ENCODE data around the gene TMEM30B. TPM values are rescaled to one million over a fixed set of nuclear protein-coding genes. Genes with fewer than 3 reads are reported as not detected.
"Not testable (repeated sequence)": the region's sequence is repeated elsewhere in the genome, so short reads cannot be mapped to it uniquely, and the experiment has no call there.

The TMEM30B gene
- total and polyA plus RNA-seq, 12 donors, result 1.3 to 6.0 (median 3.4) TPM

- intact Hi-C loops (cut with DNase I), result no loop called here
- H3K27ac ChIP-seq, result peak overlapping the region in 3 of 5 donors; percentile 28 to 78 (median 49)
Observed at GRCh38 chr14:61320806-61321384, 39.8 kb upstream of the TMEM30B start.

GRCh38 chr14:61320170-61320569 is 39.0 kb upstream of the TMEM30B start:
- WGBS, 4 donors, result 82 to 94% (median 91%) methylated on average over 15 to 16 of the region's 16 CpGs

More at GRCh38 chr14:61320806-61321384, 39.8 kb upstream of the TMEM30B start:
- Histone ChIP-seq H3K36me3 (replicated peaks in 1 of 2) (no peaks in the 10 kb centered on the region), H3K4me1 (replicated peaks in 1 of 2) (peaks cover 6% of the 10 kb centered on the region in 2 donors), H3K27me3 (no peaks in the 10 kb centered on the region), H3K4me3 (peak overlapping the region in 3 of 4 donors; percentile 11 to 82 (median 27)), H3K9me3 (replicated peaks in 1 of 3) (no peaks in the 10 kb centered on the region)
- no peak for TF ChIP-seq POLR2A (IDR thresholded peaks at IDR 0.05)
- TF ChIP-seq CTCF (IDR thresholded peaks at IDR 0.05), result no peak
- 27 to 65% (median 35%) methylated on average over 11 to 29 of the region's 29 CpGs for WGBS, 4 donors
- DNase-seq, result peak in 2 of 7 donors; percentile 9 to 27

GRCh38 chr14:61319706-61320105 is 38.6 kb upstream of the TMEM30B start:
- 78 to 87% (median 81%) methylated on average over 6 of the region's 6 CpGs for WGBS, 4 donors
- Histone ChIP-seq H3K4me1 (replicated peaks in 1 of 2) (peaks cover 6% of the 10 kb centered on the region in 2 donors), H3K27ac (no peak overlapping the region), H3K9me3 (replicated peaks in 1 of 3) (no peaks in the 10 kb centered on the region), H3K4me3 (no peak overlapping the region), H3K27me3 (no peaks in the 10 kb centered on the region), H3K36me3 (replicated peaks in 1 of 2) (no peaks in the 10 kb centered on the region)
- intact Hi-C loops (cut with DNase I), result no loop called here
- TF ChIP-seq POLR2A (IDR thresholded peaks at IDR 0.05), result no peak
- TF ChIP-seq CTCF (IDR thresholded peaks at IDR 0.05), result no peak
- DNase-seq, result no peak

More at GRCh38 chr14:61320170-61320569, 39.0 kb upstream of the TMEM30B start:
- H3K9me3 ChIP-seq (replicated peaks in 1 of 3); H3K36me3 ChIP-seq (replicated peaks in 1 of 2); H3K27me3 ChIP-seq; H3K27ac ChIP-seq; DNase-seq; intact Hi-C loops (cut with DNase I); H3K4me3 ChIP-seq; H3K4me1 ChIP-seq (replicated peaks in 1 of 2): not testable (repeated sequence)

GRCh38 chr14:61319086-61319485 is 37.9 kb upstream of the TMEM30B start:
- no peaks in the 10 kb centered on the region for H3K27me3 ChIP-seq
- H3K4me3 ChIP-seq, result no peak overlapping the region
- H3K9me3 ChIP-seq (replicated peaks in 1 of 3), result no peaks in the 10 kb centered on the region
- H3K4me1 ChIP-seq (replicated peaks in 1 of 2), result peaks cover 6% of the 10 kb centered on the region in 2 donors
- WGBS, 4 donors, result 73 to 91% (median 87%) methylated on average over 3 of the region's 3 CpGs
- no peak overlapping the region for H3K27ac ChIP-seq
- no peak for TF ChIP-seq CTCF (IDR thresholded peaks at IDR 0.05)
- TF ChIP-seq POLR2A (IDR thresholded peaks at IDR 0.05), result no peak
- no peaks in the 10 kb centered on the region for H3K36me3 ChIP-seq (replicated peaks in 1 of 2)
- no peak for DNase-seq
- intact Hi-C loops (cut with DNase I), result no loop called here

GRCh38 chr14:61315313-61315712 is 34.2 kb upstream of the TMEM30B start:
- TF ChIP-seq POLR2A (IDR thresholded peaks at IDR 0.05) (no peak), CTCF (IDR thresholded peaks at IDR 0.05) (no peak)

GRCh38 chr14:61308701-61309100 is 27.6 kb upstream of the TMEM30B start:
- H3K27ac ChIP-seq; H3K27me3 ChIP-seq; H3K4me3 ChIP-seq; DNase-seq; H3K36me3 ChIP-seq (replicated peaks in 1 of 2); intact Hi-C loops (cut with DNase I); H3K4me1 ChIP-seq (replicated peaks in 1 of 2): not testable (repeated sequence)
- 88 to 94% (median 91%) methylated on average over 4 of the region's 4 CpGs for WGBS, 4 donors
- H3K9me3 ChIP-seq (replicated peaks in 1 of 3), result peaks cover 0 to 10% (median 0%) of the 10 kb centered on the region in 3 donors

More at GRCh38 chr14:61315313-61315712, 34.2 kb upstream of the TMEM30B start:
- Histone ChIP-seq H3K27me3 (no peaks in the 10 kb centered on the region), H3K4me3 (no peak overlapping the region), H3K36me3 (replicated peaks in 1 of 2) (no peaks in the 10 kb centered on the region), H3K4me1 (replicated peaks in 1 of 2) (no peaks in the 10 kb centered on the region), H3K9me3 (replicated peaks in 1 of 3) (no peaks in the 10 kb centered on the region), H3K27ac (no peak overlapping the region)
- 76 to 84% (median 80%) methylated on average over 4 of the region's 4 CpGs for WGBS, 4 donors
- DNase-seq, result no peak
- intact Hi-C loops (cut with DNase I), result no loop called here

Data from adrenal gland (tissue), 12 donors.